GM12891 (cell line): ENCODE results near the gene BAG5.

Source experiments
- PAX5 ChIP-seq: IDR thresholded peaks from 2 replicates; pipeline ENCODE4 v1.6.1; 2011; ENCODE audit warnings: low read length, moderate library complexity, mild to moderate bottlenecking; ENCODE audit not compliant: insufficient read depth, severe bottlenecking
- POLR2A ChIP-seq: IDR thresholded peaks from 2 replicates; pipeline ENCODE4 v1.6.1; 2011; ENCODE audit warnings: low read depth, low read length, control low read depth
- TAF1 ChIP-seq: IDR thresholded peaks from 2 replicates; pipeline ENCODE4 v1.6.1; 2011; ENCODE audit warnings: low read depth, low read length, control low read depth

DNA sequence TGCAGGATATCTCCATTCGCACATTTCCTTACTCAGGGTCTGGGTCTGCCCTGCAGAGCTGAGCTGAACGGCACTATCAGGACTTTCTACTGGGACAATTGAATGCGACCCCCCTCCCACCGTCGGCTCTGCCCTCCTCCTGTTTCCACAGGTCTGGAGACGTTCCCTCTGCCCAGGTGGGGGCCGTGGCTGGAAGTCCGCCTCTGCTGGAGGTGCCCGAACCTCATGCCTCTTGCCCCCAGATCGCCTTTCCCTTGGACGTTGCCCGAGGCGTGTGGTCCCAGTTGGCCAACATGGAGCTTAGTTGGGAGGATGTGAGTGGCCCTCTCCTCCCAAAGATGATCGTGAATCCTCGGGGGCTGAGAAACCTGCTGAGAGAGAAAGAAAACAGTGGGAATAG is 45.4 kb upstream of the BAG5 start:
- TF ChIP-seq POLR2A = no peak
- TF ChIP-seq PAX5 = no peak
- no peak for TF ChIP-seq TAF1
